Neural cell (in vitro differentiated cells): Measurements from ENCODE around the gene PIBF1. TPM values are rescaled to one million over a fixed set of nuclear protein-coding genes. Genes with fewer than 3 reads are reported as not detected.

Experiments used
- H2AFZ ChIP-seq: fragments of 200-600, 300-800 bp; sonication (generic), shearing (Covaris generic); 2 replicates; pipeline ENCODE4 v1.6.0; 2014; ENCODE audit warnings: low read depth, mild to moderate bottlenecking, antibody characterized with exemption, low read length, moderate library complexity
- H3F3A ChIP-seq: fragments of 200-600 bp; shearing (Covaris generic); 2 replicates; pipeline ENCODE4 v1.6.1; 2016; ENCODE audit warnings: mild to moderate bottlenecking, moderate library complexity, mixed read lengths, antibody characterized with exemption, low read length; ENCODE audit not compliant: insufficient read depth, poor library complexity, severe bottlenecking
- H3K27ac ChIP-seq: fragments of 200-600, 300-800 bp; sonication (generic), shearing (Covaris generic); 2 replicates; pipeline ENCODE4 v1.5.1; 2014; ENCODE audit warnings: mild to moderate bottlenecking, low read length, moderate library complexity
- H3K27me3 ChIP-seq: fragments of 300-800, 200-600 bp; sonication (generic), shearing (Covaris generic); 2 replicates; pipeline ENCODE4 v1.6.0; 2014; ENCODE audit warnings: mild to moderate bottlenecking, low read depth, low read length, moderate library complexity; ENCODE audit not compliant: insufficient read depth
- H3K36me3 ChIP-seq: fragments of 300-800, 200-600 bp; sonication (generic), shearing (Covaris generic); 2 replicates; pipeline ENCODE4 v1.5.1; 2014; ENCODE audit warnings: mild to moderate bottlenecking, antibody characterized with exemption, low read length, moderate library complexity; ENCODE audit not compliant: insufficient read depth
- H3K4me2 ChIP-seq: fragments of 300-800, 200-600 bp; sonication (generic), shearing (Covaris generic); 2 replicates; pipeline ENCODE4 v1.6.0; 2014; ENCODE audit warnings: mild to moderate bottlenecking, low read length
- H3K4me3 ChIP-seq: fragments of 300-800, 200-600 bp; sonication (generic), shearing (Covaris generic); 2 replicates; pipeline ENCODE4 v1.5.1; 2014; ENCODE audit warnings: mild to moderate bottlenecking, low read length, moderate library complexity
- H3K79me2 ChIP-seq: fragments of 200-600 bp; shearing (Covaris generic); replicated peaks from 2 replicates; pipeline ENCODE4 v1.6.0; 2014; ENCODE audit warnings: mild to moderate bottlenecking, low read length, moderate library complexity; ENCODE audit not compliant: insufficient read depth
- H3K9ac ChIP-seq: fragments of 300-800, 200-600 bp; sonication (generic), shearing (Covaris generic); 2 replicates; pipeline ENCODE4 v1.6.1; 2016; ENCODE audit warnings: mild to moderate bottlenecking, low read length, mixed read lengths
- H3K9me2 ChIP-seq: fragments of 200-600 bp; shearing (Covaris generic); 2 replicates; pipeline ENCODE4 v1.6.1; 2016; ENCODE audit warnings: mild to moderate bottlenecking, low read length, mixed read lengths; ENCODE audit not compliant: insufficient read depth
- H3K9me3 ChIP-seq: fragments of 200-600, 300-800 bp; sonication (generic), shearing (Covaris generic); 2 replicates; pipeline ENCODE4 v1.6.1; 2016; ENCODE audit warnings: mild to moderate bottlenecking, mixed run types, low read length, moderate library complexity, mixed read lengths
- H4K20me1 ChIP-seq: fragments of 200-600 bp; shearing (Covaris generic); 2 replicates; pipeline ENCODE4 v1.6.1; 2016; ENCODE audit warnings: mild to moderate bottlenecking, mixed run types; ENCODE audit not compliant: insufficient read depth
- CTCF ChIP-seq: fragments of 450-650 bp; IDR thresholded peaks from 2 replicates; pipeline ENCODE4 v1.5.1; 2014; ENCODE audit warnings: antibody characterized with exemption, mild to moderate bottlenecking, moderate library complexity; ENCODE audit not compliant: poor library complexity, severe bottlenecking
- EP300 ChIP-seq: fragments of 450-650 bp; conservative IDR thresholded peaks from 2 replicates; pipeline ENCODE4 v1.6.1; 2014; ENCODE audit warnings: antibody characterized with exemption, mild to moderate bottlenecking, moderate library complexity; ENCODE audit not compliant: poor library complexity, severe bottlenecking
- EZH2 ChIP-seq: fragments of 200-600, 300-800 bp; shearing (Covaris generic), sonication (generic); IDR thresholded peaks from 2 replicates; pipeline ENCODE4 v1.6.1; 2014; ENCODE audit warnings: antibody characterized with exemption, low read length, borderline replicate concordance, mild to moderate bottlenecking; ENCODE audit not compliant: insufficient read depth, poor library complexity, severe bottlenecking
- MXI1 ChIP-seq: fragments of 450-650 bp; conservative IDR thresholded peaks from 2 replicates; pipeline ENCODE4 v1.6.1; 2014; ENCODE audit warnings: antibody characterized with exemption, mild to moderate bottlenecking; ENCODE audit not compliant: poor library complexity, severe bottlenecking
- POLR2AphosphoS5 ChIP-seq: IDR thresholded peaks from 2 replicates; pipeline ENCODE4 v1.6.1; 2012
- RAD21 ChIP-seq: fragments of 450-650 bp; conservative IDR thresholded peaks from 2 replicates; pipeline ENCODE4 v1.6.1; 2014; ENCODE audit warnings: antibody characterized with exemption, mild to moderate bottlenecking, moderate library complexity
- REST ChIP-seq: IDR thresholded peaks from 2 replicates; pipeline ENCODE4 v1.6.1; 2012; ENCODE audit warnings: borderline replicate concordance
- SMC3 ChIP-seq: fragments of 450-650 bp; conservative IDR thresholded peaks from 2 replicates; pipeline ENCODE4 v1.6.1; 2014; ENCODE audit warnings: antibody characterized with exemption, mild to moderate bottlenecking, moderate library complexity; ENCODE audit not compliant: poor library complexity
- TAF1 ChIP-seq: IDR thresholded peaks from 2 replicates; pipeline ENCODE4 v1.6.1; 2012; ENCODE audit warnings: low read depth
- polyA plus RNA-seq: library from polyadenylated mRNA; depleted of rRNA; stranded (reverse); fragments of >200 nt; gene quantifications from 2 replicates; pipeline ENCODE4 v1.2.3, GENCODE V29; 2014

Gene PIBF1
- polyA plus RNA-seq, 1 donor from 2014 or later, result 42.4 TPM

GRCh38 chr13:72920097-72920496, 138.2 kb downstream of the PIBF1 start:
- no peaks in the 10 kb centered on the region for H4K20me1 ChIP-seq
- TF ChIP-seq TAF1 (no peak), MXI1 (no peak), RAD21 (no peak), EZH2 (no peak)
- no peak overlapping the region for H3K4me2 ChIP-seq
- H3K9me3 ChIP-seq, result no peaks in the 10 kb centered on the region
- H3K9ac ChIP-seq, result no peak overlapping the region
- no peak overlapping the region for H3K4me3 ChIP-seq
- no peaks in the 10 kb centered on the region for H3F3A ChIP-seq
- H3K27ac ChIP-seq, result no peak overlapping the region
- H3K36me3 ChIP-seq, result no peaks in the 10 kb centered on the region
- H2AFZ ChIP-seq, result no peak overlapping the region
- H3K9me2 ChIP-seq, result no peaks in the 10 kb centered on the region
- H3K27me3 ChIP-seq, result no peaks in the 10 kb centered on the region
- H3K79me2 ChIP-seq, result no peaks in the 10 kb centered on the region

GRCh38 chr13:72931311-72931710, 149.4 kb downstream of the PIBF1 start:
- Histone ChIP-seq H3K4me2 (no peak overlapping the region), H3K79me2 (no peaks in the 10 kb centered on the region), H2AFZ (no peak overlapping the region), H3K9me2 (no peaks in the 10 kb centered on the region), H3K36me3 (no peaks in the 10 kb centered on the region), H3F3A (no peaks in the 10 kb centered on the region), H3K9me3 (no peaks in the 10 kb centered on the region), H3K27me3 (no peaks in the 10 kb centered on the region), H3K4me3 (no peak overlapping the region), H4K20me1 (no peaks in the 10 kb centered on the region), H3K27ac (no peak overlapping the region), H3K9ac (no peak overlapping the region)
- TF ChIP-seq TAF1 (no peak), POLR2AphosphoS5 (no peak), CTCF (no peak), EZH2 (no peak), SMC3 (no peak), EP300 (no peak), REST (no peak), MXI1 (no peak), RAD21 (no peak)

- Histone ChIP-seq H3K9me3 (no peaks in the 10 kb centered on the region), H3F3A (no peaks in the 10 kb centered on the region), H2AFZ (no peak overlapping the region), H3K79me2 (no peaks in the 10 kb centered on the region), H3K9me2 (no peaks in the 10 kb centered on the region), H3K4me3 (no peak overlapping the region), H3K27me3 (no peaks in the 10 kb centered on the region), H3K36me3 (no peaks in the 10 kb centered on the region), H4K20me1 (no peaks in the 10 kb centered on the region), H3K27ac (no peak overlapping the region), H3K4me2 (no peak overlapping the region), H3K9ac (no peak overlapping the region)
- TF ChIP-seq REST, result no peak
- no peak for TF ChIP-seq EZH2
- TF ChIP-seq EP300, result no peak
- no peak for TF ChIP-seq RAD21
- TF ChIP-seq MXI1, result no peak
- no peak for TF ChIP-seq SMC3
- no peak for TF ChIP-seq POLR2AphosphoS5
- TF ChIP-seq CTCF, result no peak
- TF ChIP-seq TAF1, result no peak
Observed at GRCh38 chr13:72932250-72932649, 150.3 kb downstream of the PIBF1 start.
